ENCODE measurements around the gene MROH8.

GRCh38 chr20:37077009-37077408 lies 102.3 kb downstream of the MROH8 start:
- TF ChIP-seq ZNF580 (CRISPR knock-in tag; IDR thresholded peaks at IDR 0.05; ENCODE audit: borderline replicate concordance, low read depth): no peak
- TF ChIP-seq ZNF788 (CRISPR knock-in tag; IDR thresholded peaks at IDR 0.05; ENCODE audit: borderline replicate concordance): no peak
- no peak for TF ChIP-seq UBTF (CRISPR knock-in tag; IDR thresholded peaks at IDR 0.05)
- TF ChIP-seq MEIS2 (CRISPR knock-in tag; IDR thresholded peaks at IDR 0.05): no peak
- no peak for TF ChIP-seq POLR2AphosphoS5 (IDR thresholded peaks at IDR 0.05; ENCODE audit: low read depth, low read length)
- no peak for TF ChIP-seq MEF2D (CRISPR knock-in tag; IDR thresholded peaks at IDR 0.05)
- TF ChIP-seq CBX5 (CRISPR knock-in tag; IDR thresholded peaks at IDR 0.05; ENCODE audit: borderline replicate concordance): no peak
- TF ChIP-seq ZBTB40 (IDR thresholded peaks at IDR 0.05): no peak
- no peak for TF ChIP-seq ZBTB40 (CRISPR knock-in tag; IDR thresholded peaks at IDR 0.05)
- no peak for TF ChIP-seq HOMEZ (CRISPR knock-in tag; IDR thresholded peaks at IDR 0.05; ENCODE audit: low read depth)
- no peak for TF ChIP-seq ZNF354B (CRISPR knock-in tag; IDR thresholded peaks at IDR 0.05)
- no peak for TF ChIP-seq GABPA (IDR thresholded peaks at IDR 0.05; ENCODE audit: low read depth, low read length)
- TF ChIP-seq GABPA (CRISPR knock-in tag; IDR thresholded peaks at IDR 0.05; ENCODE audit: low read depth): no peak
- TF ChIP-seq IRF1 (CRISPR knock-in tag; IDR thresholded peaks at IDR 0.05; ENCODE audit: low read depth): no peak
- no peak for TF ChIP-seq CTCF (CRISPR knock-in tag; IDR thresholded peaks at IDR 0.05)
- TF ChIP-seq TERF1 (CRISPR knock-in tag; IDR thresholded peaks at IDR 0.05): no peak

Measured in HepG2 (cell line).